Measurements from ENCODE around the gene RGS10. TPM values are rescaled to one million over a fixed set of nuclear protein-coding genes. Genes with fewer than 3 reads are reported as not detected.
"Not testable (repeated sequence)": the region's sequence is repeated elsewhere in the genome, so short reads cannot be mapped to it uniquely, and the experiment has no call there.

Gene RGS10
- total RNA-seq, 4 donors from 2014 or later = 3.0 to 64.2 (median 12.0) TPM

- peaks cover 11 to 22% of the 10 kb centered on the region in 2 donors for H3K4me1 ChIP-seq
Observed at GRCh38 chr10:119531067-119531466, 11.5 kb downstream of the RGS10 start.

GRCh38 chr10:119528663-119529237 is 13.8 kb downstream of the RGS10 start:
- H3K4me3 ChIP-seq; H3K27ac ChIP-seq; intact Hi-C loops (cut with DNase I; ENCODE audit: low total_unique reads); DNase-seq; H3K4me1 ChIP-seq; ATAC-seq; H3K9me3 ChIP-seq; H3K36me3 ChIP-seq; H3K27me3 ChIP-seq; in situ Hi-C loops (cut with MboI; ENCODE audit: low sequenced_read_pairs in 4 of 4): not testable (repeated sequence)

More at GRCh38 chr10:119531067-119531466, 11.5 kb downstream of the RGS10 start:
- TF ChIP-seq CTCF (IDR thresholded peaks at IDR 0.05 in 4 of 5, conservative IDR thresholded peaks at IDR 0.05 in 1 of 5) (no peak), POLR2A (IDR thresholded peaks at IDR 0.05) (no peak)
- no peaks in the 10 kb centered on the region for H3K27me3 ChIP-seq
- no peaks in the 10 kb centered on the region for H3K9me3 ChIP-seq
- ATAC-seq (no peak), DNase-seq (no peak)
- no peak overlapping the region for H3K27ac ChIP-seq
- in situ Hi-C loops (cut with MboI; ENCODE audit: low sequenced_read_pairs in 4 of 4) (no loop called here), intact Hi-C loops (cut with DNase I; ENCODE audit: low total_unique reads) (no loop called here)
- no peak overlapping the region for H3K4me3 ChIP-seq
- no peaks in the 10 kb centered on the region for H3K36me3 ChIP-seq

GRCh38 chr10:119526621-119527592 is 15.6 kb downstream of the RGS10 start:
- Histone ChIP-seq H3K4me1 (peaks cover 0 to 7% of the 10 kb centered on the region in 2 donors), H3K4me3 (no peak overlapping the region), H3K27me3 (no peaks in the 10 kb centered on the region), H3K27ac (no peak overlapping the region), H3K9me3 (no peaks in the 10 kb centered on the region), H3K36me3 (no peaks in the 10 kb centered on the region)
- in situ Hi-C loops (cut with MboI; ENCODE audit: low sequenced_read_pairs in 4 of 4) (no loop called here), intact Hi-C loops (cut with DNase I; ENCODE audit: low total_unique reads) (no loop called here)
- TF ChIP-seq CTCF (IDR thresholded peaks at IDR 0.05 in 4 of 5, conservative IDR thresholded peaks at IDR 0.05 in 1 of 5) = no peak
- TF ChIP-seq POLR2A (IDR thresholded peaks at IDR 0.05) = no peak
- ATAC-seq = no peak
- no peak for DNase-seq

- Histone ChIP-seq H3K36me3 (no peaks in the 10 kb centered on the region), H3K4me3 (no peak overlapping the region), H3K27ac (no peak overlapping the region), H3K9me3 (no peaks in the 10 kb centered on the region), H3K27me3 (no peaks in the 10 kb centered on the region), H3K4me1 (no peaks in the 10 kb centered on the region)
- intact Hi-C loops (cut with DNase I; ENCODE audit: low total_unique reads) = no loop called here
- DNase-seq = no peak
- TF ChIP-seq POLR2A (IDR thresholded peaks at IDR 0.05) (no peak), CTCF (IDR thresholded peaks at IDR 0.05 in 4 of 5, conservative IDR thresholded peaks at IDR 0.05 in 1 of 5) (no peak)
- no peak for ATAC-seq
- in situ Hi-C loops (cut with MboI; ENCODE audit: low sequenced_read_pairs in 4 of 4) = no loop called here
Observed at GRCh38 chr10:119526149-119526548, 16.4 kb downstream of the RGS10 start.

GRCh38 chr10:119525116-119525515 is 17.4 kb downstream of the RGS10 start:
- Histone ChIP-seq H3K27ac (no peak overlapping the region), H3K27me3 (no peaks in the 10 kb centered on the region), H3K4me3 (no peak overlapping the region), H3K4me1 (no peaks in the 10 kb centered on the region), H3K36me3 (no peaks in the 10 kb centered on the region), H3K9me3 (no peaks in the 10 kb centered on the region)
- intact Hi-C loops (cut with DNase I; ENCODE audit: low total_unique reads) = no loop called here
- ATAC-seq = no peak
- no peak for DNase-seq
- in situ Hi-C loops (cut with MboI; ENCODE audit: low sequenced_read_pairs in 4 of 4) = no loop called here
- TF ChIP-seq POLR2A (IDR thresholded peaks at IDR 0.05) (no peak), CTCF (IDR thresholded peaks at IDR 0.05 in 4 of 5, conservative IDR thresholded peaks at IDR 0.05 in 1 of 5) (no peak)
